ENCODE data around the gene PLEKHH2.
"Not testable (repeated sequence)": the region's sequence is repeated elsewhere in the genome, so short reads cannot be mapped to it uniquely, and the experiment has no call there.

PLEKHH2 gene

GRCh38 chr2:43637030-43637803 lies at the start of gene PLEKHH2:
Gene PLEKHH2 (plus strand): TSS chr2:43637260. CDS start chr2:43644674, 7,414 bp downstream.
- DNase-seq (ENCODE audit: low read depth in 2 of 2): peak; percentile 79 to 90

- no peak for DNase-seq (ENCODE audit: low read depth in 2 of 2)
Measured at GRCh38 chr2:43592443-43592842, 44.6 kb upstream of the PLEKHH2 start.

GRCh38 chr2:43593254-43593653 lies 43.8 kb upstream of the PLEKHH2 start:
- DNase-seq (ENCODE audit: low read depth in 2 of 2): no peak

DNA sequence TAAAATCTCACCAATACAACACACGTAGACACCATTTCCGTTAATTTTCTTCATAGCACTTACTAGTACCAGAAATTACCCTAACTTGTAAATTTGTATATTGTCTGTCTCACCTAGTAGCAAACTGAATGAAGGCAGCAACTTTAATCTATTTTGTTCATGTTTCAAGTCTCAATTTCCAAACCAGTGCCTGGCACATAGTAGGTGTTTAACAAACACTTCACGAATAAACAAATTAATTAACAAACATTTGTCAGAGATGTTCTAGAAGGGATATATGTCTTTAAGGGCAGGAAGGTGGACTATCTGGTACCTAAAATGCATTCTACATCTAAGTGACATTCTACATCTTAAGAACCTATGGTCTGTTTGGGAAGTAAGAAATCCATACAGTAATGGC lies 42.2 kb upstream of the PLEKHH2 start:
- DNase-seq (ENCODE audit: low read depth in 2 of 2): no peak

GRCh38 chr2:43595603-43596412 lies 41.3 kb upstream of the PLEKHH2 start, which contains the start of gene THADA:
Gene THADA (minus strand): TSS chr2:43596038. CDS start chr2:43592392, 3,646 bp downstream.
- peak; percentile 97 to 99 for DNase-seq (ENCODE audit: low read depth in 2 of 2)

- DNase-seq (ENCODE audit: low read depth in 2 of 2): not testable (repeated sequence)
Measured at GRCh38 chr2:43600596-43600995, 36.5 kb upstream of the PLEKHH2 start.

DNA sequence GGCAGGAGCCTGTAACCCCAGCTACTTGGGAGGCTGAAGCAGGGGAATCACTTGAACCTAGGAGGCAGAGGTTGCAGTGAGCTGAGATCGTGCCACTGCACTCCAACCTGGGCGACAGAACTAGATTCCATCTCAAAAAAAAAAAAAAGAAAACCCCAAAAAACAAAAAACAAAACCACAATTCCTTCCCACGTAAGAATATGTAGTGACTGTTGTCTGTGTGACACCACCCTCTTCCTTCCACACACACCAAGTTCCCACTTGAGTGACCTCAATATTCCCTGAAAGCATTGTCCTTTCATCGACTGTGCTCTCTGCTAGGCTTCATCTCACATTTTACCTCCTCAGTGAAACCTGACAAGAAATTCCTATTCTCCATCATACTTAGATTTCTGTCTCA lies 32.4 kb upstream of the PLEKHH2 start:
- no peak for DNase-seq (ENCODE audit: low read depth in 2 of 2)

DNA sequence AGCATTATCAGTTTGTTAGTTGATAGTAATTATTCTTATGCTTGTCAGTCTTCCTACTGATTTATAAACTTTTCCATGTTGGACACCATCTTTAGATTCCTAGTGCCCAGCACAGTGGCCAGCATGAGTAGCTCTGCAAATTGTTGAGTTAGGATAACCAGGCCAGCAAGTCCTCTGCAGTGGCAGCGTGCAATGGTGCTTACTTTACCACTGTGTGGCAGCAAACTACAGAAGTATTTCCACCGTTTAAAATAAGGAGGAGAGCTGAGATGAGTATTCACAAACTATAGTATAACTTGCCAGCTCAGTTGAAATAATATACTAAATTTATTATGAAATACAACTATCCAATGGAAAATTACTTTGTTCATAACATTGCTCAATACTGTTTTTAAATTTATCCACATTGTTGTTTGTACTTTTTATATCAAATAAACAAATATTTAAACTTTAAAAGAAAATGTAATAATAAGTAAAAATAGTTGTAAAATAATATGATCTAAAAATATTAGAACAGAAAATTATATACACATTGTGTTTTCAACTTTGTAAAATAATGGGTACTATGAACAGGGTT lies 31.9 kb upstream of the PLEKHH2 start:
- no peak for DNase-seq (ENCODE audit: low read depth in 2 of 2)

GRCh38 chr2:43605851-43606250 lies 31.2 kb upstream of the PLEKHH2 start:
- no peak for DNase-seq (ENCODE audit: low read depth in 2 of 2)

GRCh38 chr2:43609290-43609918 lies 27.7 kb upstream of the PLEKHH2 start:
- no peak for DNase-seq (ENCODE audit: low read depth in 2 of 2)

DNA sequence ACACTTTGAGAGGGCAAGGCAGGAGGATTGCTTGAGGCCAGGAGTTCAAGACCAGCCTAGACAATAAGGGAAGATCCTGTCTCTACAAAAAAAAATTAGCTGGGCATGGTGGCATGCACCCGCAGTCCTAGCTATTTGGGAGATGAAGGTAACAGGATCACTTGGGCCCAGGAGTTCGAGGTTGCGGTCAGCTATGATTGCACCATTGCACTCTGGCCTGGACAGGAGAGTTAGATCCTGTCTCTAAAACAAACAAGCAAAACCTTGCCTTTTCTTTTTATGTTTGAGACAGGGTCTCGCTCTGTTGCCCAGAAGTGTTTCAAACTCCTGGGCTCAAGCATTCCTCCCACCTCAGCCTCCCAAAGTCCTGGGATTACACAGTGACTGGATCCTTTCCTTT lies 26.7 kb upstream of the PLEKHH2 start:
- no peak for DNase-seq (ENCODE audit: low read depth in 2 of 2)

DNA sequence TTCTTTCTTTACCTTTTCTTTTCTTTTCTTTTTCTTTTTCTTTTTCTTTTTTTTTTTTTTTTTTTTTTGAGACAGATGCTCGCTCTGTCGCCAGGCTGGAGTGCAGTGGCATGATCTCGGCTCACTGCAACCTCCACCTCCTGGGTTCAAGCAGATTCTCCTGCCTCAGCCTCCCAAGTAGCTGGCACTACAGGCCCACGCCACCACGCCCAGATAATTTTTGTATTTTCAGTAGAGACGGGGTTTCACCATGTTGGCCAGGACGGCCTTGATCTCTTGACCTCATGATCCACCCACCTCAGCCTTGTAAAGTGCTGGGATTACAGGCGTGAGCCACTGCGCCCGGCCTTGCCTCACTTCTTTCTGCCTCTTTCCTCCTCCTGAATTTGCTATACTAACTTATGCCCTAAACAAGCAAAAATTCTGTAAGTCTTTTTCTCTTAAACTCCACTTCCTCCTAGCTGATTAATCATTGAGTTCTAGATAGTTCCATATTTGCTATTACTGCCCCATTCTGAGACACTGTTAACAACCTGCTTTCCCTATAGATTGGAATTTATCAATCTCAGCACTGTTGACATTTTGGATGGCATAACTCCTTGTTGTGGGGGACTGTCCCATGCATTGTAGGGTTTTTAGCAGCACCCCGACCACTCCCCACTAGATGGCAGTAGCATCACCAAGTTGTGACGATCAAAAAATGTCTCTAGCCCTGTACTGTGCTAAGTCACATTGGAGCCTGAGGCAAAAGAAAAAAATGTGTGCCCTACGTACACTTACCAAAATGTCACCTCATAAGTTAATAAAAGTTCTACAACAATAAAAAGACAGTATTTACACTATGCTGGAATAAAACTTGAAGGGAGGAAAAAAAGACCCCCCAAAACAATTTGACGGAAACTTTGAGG lies 24.8 kb upstream of the PLEKHH2 start:
- peak; percentile 32 to 65 for DNase-seq (ENCODE audit: low read depth in 2 of 2)

- no peak for DNase-seq (ENCODE audit: low read depth in 2 of 2)
Measured at GRCh38 chr2:43612944-43613343, 24.1 kb upstream of the PLEKHH2 start.

GRCh38 chr2:43616967-43617680 lies 19.9 kb upstream of the PLEKHH2 start:
- no peak for DNase-seq (ENCODE audit: low read depth in 2 of 2)

DNA sequence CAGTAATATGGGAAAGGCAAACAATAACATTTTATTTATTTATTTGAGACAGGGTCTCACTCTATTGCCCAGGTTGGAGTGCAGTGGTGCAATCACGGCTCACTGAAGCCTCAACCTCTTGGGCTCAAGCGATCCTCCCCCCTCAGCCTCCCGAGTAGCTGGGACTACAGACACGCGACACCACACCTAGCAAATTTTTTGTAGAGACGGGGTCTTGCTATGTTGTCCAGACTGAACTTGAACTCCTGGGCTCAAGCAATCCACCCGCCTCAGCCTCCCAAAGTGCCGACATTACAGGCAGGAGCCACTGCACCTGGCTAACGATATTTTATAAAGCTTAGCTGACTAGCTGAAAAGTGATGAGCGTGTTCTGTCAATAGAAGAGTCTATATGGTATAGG lies 17.5 kb upstream of the PLEKHH2 start:
- no peak for DNase-seq (ENCODE audit: low read depth in 2 of 2)

DNA sequence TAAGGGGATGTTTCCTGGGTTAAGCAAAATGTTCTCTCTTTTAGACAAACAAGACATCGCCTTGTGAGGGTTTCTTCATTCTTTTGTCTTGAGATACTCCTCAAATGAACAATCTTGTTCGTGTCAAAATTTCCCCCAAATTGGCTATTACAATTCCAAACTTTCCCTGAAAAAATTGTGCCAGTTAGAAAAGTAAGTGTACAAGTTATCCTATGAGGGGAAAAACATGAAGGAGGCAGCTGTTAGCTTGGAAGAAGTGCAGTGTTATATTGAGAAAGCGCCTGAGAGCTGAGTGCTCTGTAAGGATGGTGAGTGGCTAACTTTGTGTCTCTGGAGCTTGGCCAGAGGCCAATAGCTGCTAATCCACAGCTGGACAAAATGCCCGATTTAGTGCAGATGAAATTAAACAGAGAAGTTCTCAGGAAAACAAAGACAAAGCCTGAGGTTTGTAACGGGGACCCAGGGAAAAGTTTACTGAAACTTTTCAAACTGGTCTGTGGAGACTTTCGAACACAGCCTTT lies 14.1 kb upstream of the PLEKHH2 start:
- no peak for DNase-seq (ENCODE audit: low read depth in 2 of 2)

- DNase-seq (ENCODE audit: low read depth in 2 of 2): no peak
Measured at GRCh38 chr2:43631618-43632317, 5.3 kb upstream of the PLEKHH2 start.

- no peak for DNase-seq (ENCODE audit: low read depth in 2 of 2)
Measured at GRCh38 chr2:43634604-43635306, 2.3 kb upstream of the PLEKHH2 start.

DNA sequence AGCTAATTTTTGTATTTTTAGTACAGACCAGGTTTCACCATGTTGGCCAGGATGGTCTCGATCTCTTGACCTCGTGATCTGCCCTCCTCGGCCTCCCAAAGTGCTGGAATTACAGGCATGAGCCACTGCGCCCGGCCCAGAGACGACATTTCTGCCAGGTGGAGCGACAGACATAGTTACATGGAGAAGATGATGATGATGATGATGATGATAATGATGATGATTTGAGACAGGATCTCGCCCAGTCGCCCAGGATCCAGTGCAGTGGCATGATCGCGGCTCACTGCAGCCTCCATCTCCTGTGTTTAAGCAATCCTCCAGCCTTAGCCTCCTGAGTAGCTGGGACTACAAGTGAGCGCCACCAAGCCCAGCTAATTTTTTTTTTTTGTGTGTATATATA lies 907 bp upstream of the PLEKHH2 start:
- DNase-seq (ENCODE audit: low read depth in 2 of 2): not testable (repeated sequence)

Measured in stimulated activated CD8-positive, alpha-beta memory T cell treated with anti-CD3 and anti-CD28 coated beads, Interleukin-2, amount 100 ng/mL, for 48 hours (primary cell).